GM18909 (cell line): ENCODE data around the gene ETV7.

Experiments used
- ATAC-seq: cut with Tn5 transposase; IDR thresholded peaks from one replicate; pipeline ENCODE4 v1.9.1; 2021; ENCODE audit warnings: mild to moderate bottlenecking; ENCODE audit not compliant: unreplicated experiment, poor library complexity

The ETV7 gene

GRCh38 chr6:36327226-36327918 is 60.1 kb downstream of the ETV7 start:
- ATAC-seq: no peak

GRCh38 chr6:36326356-36326995 is 61.0 kb downstream of the ETV7 start:
- ATAC-seq: no peak

- ATAC-seq: no peak
Observed at GRCh38 chr6:36324715-36325114, 62.8 kb downstream of the ETV7 start.

- no peak for ATAC-seq
Observed at GRCh38 chr6:36324191-36324590, 63.3 kb downstream of the ETV7 start.

- ATAC-seq: no peak
Observed at GRCh38 chr6:36323062-36323461, 64.4 kb downstream of the ETV7 start.

- ATAC-seq: no peak
Observed at GRCh38 chr6:36322591-36322990, 64.9 kb downstream of the ETV7 start.

- no peak for ATAC-seq
Observed at GRCh38 chr6:36320475-36320874, 67.0 kb downstream of the ETV7 start.

GRCh38 chr6:36319821-36320220 is 67.6 kb downstream of the ETV7 start:
- ATAC-seq: no peak

GRCh38 chr6:36319436-36319762 is 68.1 kb downstream of the ETV7 start:
- no peak for ATAC-seq

GRCh38 chr6:36318690-36319435 is 68.6 kb downstream of the ETV7 start:
- no peak for ATAC-seq

GRCh38 chr6:36317623-36318022 is 69.8 kb downstream of the ETV7 start:
- ATAC-seq: no peak
